Hematopoietic multipotent progenitor cell (in vitro differentiated cells): Measurements from ENCODE around the gene KCNIP3. TPM values are rescaled to one million over a fixed set of nuclear protein-coding genes. Genes with fewer than 3 reads are reported as not detected.

Source experiments
- total RNA-seq: library from RNA; depleted of rRNA; stranded (reverse); fragments of >200 nt; gene quantifications from one replicate; pipeline ENCODE4 v1.2.3, GENCODE V29; 2012

KCNIP3 gene
- total RNA-seq, 1 donor, result 7.5 TPM

Other genes starting within 250 kb of the KCNIP3 start
- gene MRPS5, start 175.5 kb upstream of the KCNIP3 start, total RNA-seq, result 27.7 TPM
- 15.6 TPM for gene ZNF514, start 137.5 kb upstream of the KCNIP3 start, total RNA-seq
- 5.7 TPM for gene ZNF2, start 131.5 kb upstream of the KCNIP3 start, total RNA-seq
- gene ZNF892, start 89.8 kb upstream of the KCNIP3 start, total RNA-seq, result 4.8 TPM
- 0.54 TPM for gene PROM2, start 22.9 kb upstream of the KCNIP3 start, total RNA-seq
- gene FAHD2A, start 105.4 kb downstream of the KCNIP3 start, total RNA-seq, result 40.1 TPM
- not detected for gene TRIM43B, start 187.4 kb downstream of the KCNIP3 start, total RNA-seq